Gastroesophageal sphincter (tissue), 4 donors: ENCODE data around the gene SEMA3D. TPM values are rescaled to one million over a fixed set of nuclear protein-coding genes. Genes with fewer than 3 reads are reported as not detected.

ENCODE experiments used
- ATAC-seq: fragments of 150-250 bp; one replicate; pipeline ENCODE4 v1.9.1; 2016; ENCODE audit warnings: mild to moderate bottlenecking, moderate library complexity
- H3K27ac ChIP-seq, 4 donors: fragments of 200-600 bp; sonication (generic) in 3 of 4; 1 replicate in 3 of 4; 2 replicates in 1 of 4; pipeline ENCODE4 v1.5.1; 2016 to 2019
- H3K27me3 ChIP-seq: fragments of 200-600 bp; sonication (generic); one replicate; pipeline ENCODE4 v1.5.1; 2019
- H3K36me3 ChIP-seq, 2 donors: fragments of 200-600 bp; sonication (generic); one replicate each; pipeline ENCODE4 v1.5.1; 2019; ENCODE audit warnings: control low read depth in 1 of 2
- H3K4me1 ChIP-seq, 3 donors: fragments of 200-600 bp; sonication (generic); 1 replicate in 2 of 3; 2 replicates in 1 of 3; pipeline ENCODE4 v1.5.1; 2016 to 2019; ENCODE audit warnings: control low read depth in 2 of 3
- H3K4me3 ChIP-seq, 2 donors: fragments of 200-600 bp; sonication (generic); one replicate each; pipeline ENCODE4 v1.5.1; 2019; ENCODE audit warnings: mild to moderate bottlenecking in 1 of 2, moderate library complexity in 1 of 2
- H3K9me3 ChIP-seq, 3 donors: fragments of 200-600 bp; sonication (generic); one replicate each; pipeline ENCODE4 v1.5.1; 2017 to 2019; ENCODE audit warnings: control low read depth in 2 of 3
- CTCF ChIP-seq, 4 experiments: fragments of 200-600 bp in 2 of 4; fragments of 450-650 bp in 2 of 4; sonication (generic) in 1 of 4; IDR thresholded peaks; one replicate each; pipeline ENCODE4 v1.5.1; 2017 to 2019; ENCODE audit warnings: antibody characterized with exemption in 4 of 4, mild to moderate bottlenecking in 2 of 4, moderate library complexity in 2 of 4
- EP300 ChIP-seq: sonication (generic); formaldehyde crosslinking; IDR thresholded peaks from one replicate; pipeline ENCODE4 v1.6.1; 2017; ENCODE audit warnings: antibody characterized with exemption, mild to moderate bottlenecking
- POLR2A ChIP-seq, 2 donors: fragments of 450-650 bp; IDR thresholded peaks; one replicate each; pipeline ENCODE4 v1.6.1; 2017; ENCODE audit warnings: antibody characterized with exemption in 2 of 2, mild to moderate bottlenecking in 2 of 2, moderate library complexity in 1 of 2
- POLR2AphosphoS5 ChIP-seq: sonication (generic); formaldehyde crosslinking; IDR thresholded peaks from one replicate; pipeline ENCODE4 v1.6.1; 2017; ENCODE audit warnings: antibody characterized with exemption
- WGBS, 2 donors: methylation state at CpG; one replicate each; pipeline ENCODE4 v1.1.5; 2018; ENCODE audit warnings: low coverage in 1 of 2; 5-methylcytosine and 5-hydroxymethylcytosine counted together
- total RNA-seq, 4 donors: library from RNA; depleted of rRNA; stranded (reverse); fragments of >200 nt; gene quantifications; one replicate each; pipeline ENCODE4 v1.1.0, GENCODE V29; 2016

SEMA3D gene
- total RNA-seq, 4 donors from 2014 or later, result 0.27 to 24.6 (median 6.5) TPM

- Histone ChIP-seq H3K4me3 (no peak overlapping the region), H3K9me3 (no peaks in the 10 kb centered on the region), H3K4me1 (peaks cover 0 to 8% (median 0%) of the 10 kb centered on the region in 3 donors), H3K27me3 (no peaks in the 10 kb centered on the region), H3K27ac (no peak overlapping the region), H3K36me3 (no peaks in the 10 kb centered on the region)
- no peak for ATAC-seq
- no peak for TF ChIP-seq POLR2AphosphoS5
- no peak for TF ChIP-seq CTCF (IDR thresholded peaks at IDR 0.05)
- TF ChIP-seq POLR2A (IDR thresholded peaks at IDR 0.05), result no peak
- no peak for TF ChIP-seq EP300
Observed at GRCh38 chr7:84982199-84982598, 204.7 kb downstream of the SEMA3D start.

- TF ChIP-seq CTCF (IDR thresholded peaks at IDR 0.05) (no peak), POLR2AphosphoS5 (no peak), POLR2A (IDR thresholded peaks at IDR 0.05) (no peak), EP300 (no peak)
- no peak for ATAC-seq
- H3K27me3 ChIP-seq, result no peaks in the 10 kb centered on the region
- no peaks in the 10 kb centered on the region for H3K36me3 ChIP-seq
- peaks cover 0 to 9% (median 0%) of the 10 kb centered on the region in 3 donors for H3K4me1 ChIP-seq
- H3K9me3 ChIP-seq, result no peaks in the 10 kb centered on the region
- WGBS, 2 donors, result 56 to 57% methylated on average over 4 to 5 of the region's 6 CpGs
- H3K27ac ChIP-seq, result no peak overlapping the region
- H3K4me3 ChIP-seq, result no peak overlapping the region
Observed at GRCh38 chr7:84981055-84981976, 205.5 kb downstream of the SEMA3D start.

GRCh38 chr7:84975586-84976185 is 211.2 kb downstream of the SEMA3D start:
- no peaks in the 10 kb centered on the region for H3K36me3 ChIP-seq
- WGBS, 2 donors, result 0 to 12% methylated on average over 1 of the region's 1 CpG
- H3K27ac ChIP-seq, result no peak overlapping the region
- no peak for ATAC-seq
- H3K4me3 ChIP-seq, result no peak overlapping the region
- no peaks in the 10 kb centered on the region for H3K9me3 ChIP-seq
- no peaks in the 10 kb centered on the region for H3K27me3 ChIP-seq
- H3K4me1 ChIP-seq, result peaks cover 0 to 23% (median 4%) of the 10 kb centered on the region in 3 donors
- TF ChIP-seq POLR2A (IDR thresholded peaks at IDR 0.05), result no peak
- TF ChIP-seq POLR2AphosphoS5, result no peak
- TF ChIP-seq EP300, result no peak
- no peak for TF ChIP-seq CTCF (IDR thresholded peaks at IDR 0.05)

GRCh38 chr7:84971360-84971759 is 215.5 kb downstream of the SEMA3D start:
- Histone ChIP-seq H3K9me3 (no peaks in the 10 kb centered on the region), H3K4me1 (peaks cover 0 to 27% (median 6%) of the 10 kb centered on the region in 3 donors), H3K36me3 (no peaks in the 10 kb centered on the region), H3K27ac (peak overlapping the region; percentile 5 to 68 (median 33)), H3K27me3 (no peaks in the 10 kb centered on the region), H3K4me3 (no peak overlapping the region)
- 17 to 67% methylated on average over 1 of the region's 1 CpG for WGBS, 2 donors
- TF ChIP-seq POLR2AphosphoS5 (no peak), CTCF (IDR thresholded peaks at IDR 0.05) (no peak), EP300 (no peak), POLR2A (IDR thresholded peaks at IDR 0.05) (no peak)
- peak; percentile 51 for ATAC-seq
